ENCODE results near the gene KCNN2.

KCNN2 gene

GRCh38 chr5:114361724-114362196 lies at the start of gene KCNN2:
TSS of gene KCNN2 (plus strand) at chr5:114362070. CDS start at chr5:114362140, 70 bp downstream.
- TF ChIP-seq CTCF (IDR thresholded peaks at IDR 0.05; ENCODE audit: low read depth, low read length) = no peak
- peak within 1 kb of the TSS; percentile 42 for H3K4me3 ChIP-seq (ENCODE audit: low read depth, low read length)
- peak; percentile 58 for DNase-seq (ENCODE audit: low read depth, low spot score)
- in situ Hi-C loops (cut with HindIII; ENCODE audit: low sequenced_read_pairs) = no loop called here

- in situ Hi-C loops (cut with HindIII; ENCODE audit: low sequenced_read_pairs) = no loop called here
- no peak for TF ChIP-seq CTCF (IDR thresholded peaks at IDR 0.05; ENCODE audit: low read depth, low read length)
- DNase-seq (ENCODE audit: low read depth, low spot score) = no peak
- H3K4me3 ChIP-seq (ENCODE audit: low read depth, low read length) = no peak overlapping the region
Measured at GRCh38 chr5:114312658-114313057, 49.2 kb upstream of the KCNN2 start.

GRCh38 chr5:114314061-114314460 lies 47.8 kb upstream of the KCNN2 start:
- no peak for TF ChIP-seq CTCF (IDR thresholded peaks at IDR 0.05; ENCODE audit: low read depth, low read length)
- no peak for DNase-seq (ENCODE audit: low read depth, low spot score)
- no peak overlapping the region for H3K4me3 ChIP-seq (ENCODE audit: low read depth, low read length)
- in situ Hi-C loops (cut with HindIII; ENCODE audit: low sequenced_read_pairs) = no loop called here

GRCh38 chr5:114316167-114316566 lies 45.7 kb upstream of the KCNN2 start:
- in situ Hi-C loops (cut with HindIII; ENCODE audit: low sequenced_read_pairs) = no loop called here
- no peak for TF ChIP-seq CTCF (IDR thresholded peaks at IDR 0.05; ENCODE audit: low read depth, low read length)
- no peak overlapping the region for H3K4me3 ChIP-seq (ENCODE audit: low read depth, low read length)
- DNase-seq (ENCODE audit: low read depth, low spot score) = no peak

- in situ Hi-C loops (cut with HindIII; ENCODE audit: low sequenced_read_pairs) = no loop called here
- no peak overlapping the region for H3K4me3 ChIP-seq (ENCODE audit: low read depth, low read length)
- DNase-seq (ENCODE audit: low read depth, low spot score) = no peak
- no peak for TF ChIP-seq CTCF (IDR thresholded peaks at IDR 0.05; ENCODE audit: low read depth, low read length)
Measured at GRCh38 chr5:114317751-114318150, 44.1 kb upstream of the KCNN2 start.

- no peak for TF ChIP-seq CTCF (IDR thresholded peaks at IDR 0.05; ENCODE audit: low read depth, low read length)
- H3K4me3 ChIP-seq (ENCODE audit: low read depth, low read length) = no peak overlapping the region
- DNase-seq (ENCODE audit: low read depth, low spot score) = no peak
- in situ Hi-C loops (cut with HindIII; ENCODE audit: low sequenced_read_pairs) = no loop called here
Measured at GRCh38 chr5:114319236-114319635, 42.6 kb upstream of the KCNN2 start.

GRCh38 chr5:114319821-114320220 lies 42.0 kb upstream of the KCNN2 start:
- peak; percentile 7 for DNase-seq (ENCODE audit: low read depth, low spot score)
- H3K4me3 ChIP-seq (ENCODE audit: low read depth, low read length) = no peak overlapping the region
- in situ Hi-C loops (cut with HindIII; ENCODE audit: low sequenced_read_pairs) = no loop called here
- no peak for TF ChIP-seq CTCF (IDR thresholded peaks at IDR 0.05; ENCODE audit: low read depth, low read length)
